Endothelial cell of umbilical vein (primary cell): ENCODE measurements around the gene NSMCE1. TPM values are rescaled to one million over a fixed set of nuclear protein-coding genes. Genes with fewer than 3 reads are reported as not detected.

Source experiments
- BruUV-seq: library from RNA; stranded (reverse); fragments of 400-500 nt; replicated peaks from 2 replicates; lab custom pipeline; 2021; lab: Mats Ljungman, UMichigan
- CTCF ChIA-PET: fragments of 300-600, 350-600 bp; sonication (Branson Sonifier 250); formaldehyde crosslinking; loops from one replicate; lab custom pipeline; 2021; ENCODE audit warnings: antibody characterized with exemption, inconsistent platforms; lab: Charles Lee
- POLR2A ChIA-PET: fragments of 300-600, 350-600 bp; sonication (Branson Sonifier 250); formaldehyde crosslinking; loops from one replicate; lab custom pipeline; 2021; ENCODE audit warnings: antibody characterized with exemption, inconsistent platforms; lab: Charles Lee
- DNase-seq: peaks from one replicate; pipeline ENCODE4 v3.0.0-alpha.2; 2011; ENCODE audit warnings: low read depth, low spot score
- FAIRE-seq: peaks from 2 replicates; lab custom pipeline; 2011; peaks lifted over from hg19 to GRCh38; lab: Jason Lieb, UNC
- H2AFZ ChIP-seq: 2 replicates; pipeline ENCODE4 v1.6.0; 2012; ENCODE audit warnings: low read depth, low read length, control low read depth, inconsistent platforms
- H3K27ac ChIP-seq: 2 replicates; pipeline ENCODE4 v1.5.1; 2011; ENCODE audit warnings: low read depth, mild to moderate bottlenecking, control low read depth, low read length, moderate library complexity; ENCODE audit not compliant: insufficient read depth
- H3K27me3 ChIP-seq, 2 experiments: 2 replicates each; pipeline versions ENCODE4 v1.6.0 to v1.6.1; 2011; ENCODE audit warnings: low read length in 2 of 2, mixed read lengths in 1 of 2; ENCODE audit not compliant: control insufficient read depth in 2 of 2, insufficient read depth in 2 of 2
- H3K36me3 ChIP-seq, 2 experiments: 2 replicates in 1 of 2; 3 replicates in 1 of 2; pipeline ENCODE4 v1.5.1; 2011; ENCODE audit warnings: low read length in 2 of 2, mild to moderate bottlenecking in 1 of 2, moderate library complexity in 1 of 2; ENCODE audit not compliant: control insufficient read depth in 2 of 2, insufficient read depth in 2 of 2; ENCODE audit errors: extremely low read depth in 1 of 2
- H3K4me1 ChIP-seq: 3 replicates; pipeline ENCODE4 v1.5.1; 2011; ENCODE audit warnings: mild to moderate bottlenecking, low read length; ENCODE audit not compliant: control insufficient read depth, insufficient read depth; ENCODE audit errors: extremely low read depth
- H3K4me2 ChIP-seq: 2 replicates; pipeline ENCODE4 v1.6.1; 2011; ENCODE audit warnings: low read length, control low read depth, mixed read lengths; ENCODE audit not compliant: insufficient read depth
- H3K4me3 ChIP-seq, 3 experiments: fragments of 200-600 bp in 1 of 3; sonication (generic), shearing (Covaris generic) in 1 of 3; replicated peaks in 1 of 3; 2 replicates each; pipeline ENCODE4 v1.5.1; 2011 to 2016; ENCODE audit warnings: control low read depth in 3 of 3, low read length in 3 of 3, mild to moderate bottlenecking in 2 of 3, inconsistent platforms in 1 of 3, low read depth in 1 of 3, moderate library complexity in 1 of 3; ENCODE audit not compliant: insufficient read depth in 1 of 3
- H3K79me2 ChIP-seq: 2 replicates; pipeline ENCODE4 v1.6.0; 2012; ENCODE audit warnings: low read length, inconsistent platforms; ENCODE audit not compliant: control insufficient read depth, insufficient read depth
- H3K9ac ChIP-seq: replicated peaks from 2 replicates; pipeline ENCODE3; 2011; ENCODE audit warnings: low read length, control low read depth; ENCODE audit not compliant: insufficient read depth; ENCODE audit errors: extremely low read depth
- H3K9me1 ChIP-seq: replicated peaks from 3 replicates; pipeline ENCODE4 v1.6.0; 2011; ENCODE audit warnings: mild to moderate bottlenecking, low read length; ENCODE audit not compliant: control insufficient read depth, insufficient read depth; ENCODE audit errors: extremely low read depth
- H3K9me3 ChIP-seq: replicated peaks from 2 replicates; pipeline ENCODE4 v1.5.1; 2012; ENCODE audit warnings: low read length, inconsistent platforms; ENCODE audit not compliant: control insufficient read depth, insufficient read depth
- H4K20me1 ChIP-seq: replicated peaks from 2 replicates; pipeline ENCODE3; 2011; ENCODE audit warnings: mild to moderate bottlenecking, low read length; ENCODE audit not compliant: control insufficient read depth, insufficient read depth; ENCODE audit errors: extremely low read depth
- EZH2 ChIP-seq: IDR thresholded peaks from 2 replicates; pipeline ENCODE4 v1.6.1; 2012; ENCODE audit warnings: borderline replicate concordance, low read depth, mild to moderate bottlenecking, moderate library complexity, low read length, inconsistent platforms; ENCODE audit not compliant: severe bottlenecking
- FOS ChIP-seq: IDR thresholded peaks from 2 replicates; pipeline ENCODE4 v1.6.1; 2011; ENCODE audit warnings: mild to moderate bottlenecking, low read length, moderate library complexity, borderline replicate concordance; ENCODE audit not compliant: insufficient read depth
- GATA2 ChIP-seq: IDR thresholded peaks from 2 replicates; pipeline ENCODE4 v1.7.0; 2011; ENCODE audit warnings: low read depth, mild to moderate bottlenecking, moderate library complexity, mixed read lengths, low read length; ENCODE audit not compliant: insufficient read length, insufficient read depth
- JUN ChIP-seq: IDR thresholded peaks from 2 replicates; pipeline ENCODE4 v1.6.1; 2011; ENCODE audit warnings: borderline replicate concordance, low read depth; ENCODE audit not compliant: insufficient read length, insufficient read depth
- MYC ChIP-seq: IDR thresholded peaks from one replicate; pipeline ENCODE4 v1.6.1; 2011; ENCODE audit warnings: mild to moderate bottlenecking, low read depth, low read length
- POLR2A ChIP-seq: IDR thresholded peaks from 2 replicates; pipeline ENCODE4 v1.6.1; 2012; ENCODE audit warnings: low read depth, mild to moderate bottlenecking, control low read depth, low read length
- POLR2AphosphoS5 ChIP-seq: IDR thresholded peaks from 2 replicates; pipeline ENCODE4 v1.6.1; 2012; ENCODE audit warnings: low read depth, mild to moderate bottlenecking, control low read depth, low read length, moderate library complexity; ENCODE audit not compliant: insufficient read depth
- dilution Hi-C: fragments of 300-500 bp; cut with MboI; formaldehyde crosslinking; loops from one replicate; pipeline ENCODE4 v1.15.0; 2019; ENCODE audit warnings: low sequenced_read_pairs; ENCODE audit not compliant: extremely low pct_ligation_motif_present
- intact Hi-C: fragments of 100-400 bp; cut with micrococcal nuclease; formaldehyde crosslinking; loops from one replicate; pipeline ENCODE4 v1.10.0; 2022
- polyA plus RNA-seq, 4 experiments: library from polyadenylated mRNA; depleted of rRNA in 3 of 4; stranded (reverse) in 3 of 4; unstranded in 1 of 4; fragments of >200 nt; gene quantifications; 2 replicates each; pipeline versions ENCODE4 v1.2.1 to v1.2.3, GENCODE V29; 2011 to 2012; ENCODE audit warnings: missing spikeins in 1 of 4
- total RNA-seq: library from RNA; stranded (reverse); gene quantifications from 2 replicates; pipeline ENCODE4 v1.2.3, GENCODE V29; 2021
- TF ChIP-seq, protein P1 (sequence below), 2 donors: IDR thresholded peaks; 1 replicate in 1 of 2; 2 replicates in 1 of 2; pipeline ENCODE4 v1.5.1; 2011; ENCODE audit warnings: low read length in 2 of 2, mild to moderate bottlenecking in 2 of 2, moderate library complexity in 2 of 2, control low read depth in 1 of 2, inconsistent platforms in 1 of 2, low read depth in 1 of 2; ENCODE audit not compliant: insufficient read depth in 1 of 2; ENCODE audit errors: extremely low read depth in 1 of 2
- TF ChIP-seq, protein P2 (sequence below): IDR thresholded peaks from 2 replicates; pipeline ENCODE4 v1.6.1; 2011; ENCODE audit not compliant: insufficient read depth, insufficient read length

The NSMCE1 gene
- total and polyA plus RNA-seq, 2 donors (not counting 3 experiments of a cell fraction or from before 2014, with no cell fraction given), result 23.8 to 42.0 TPM

DNA sequence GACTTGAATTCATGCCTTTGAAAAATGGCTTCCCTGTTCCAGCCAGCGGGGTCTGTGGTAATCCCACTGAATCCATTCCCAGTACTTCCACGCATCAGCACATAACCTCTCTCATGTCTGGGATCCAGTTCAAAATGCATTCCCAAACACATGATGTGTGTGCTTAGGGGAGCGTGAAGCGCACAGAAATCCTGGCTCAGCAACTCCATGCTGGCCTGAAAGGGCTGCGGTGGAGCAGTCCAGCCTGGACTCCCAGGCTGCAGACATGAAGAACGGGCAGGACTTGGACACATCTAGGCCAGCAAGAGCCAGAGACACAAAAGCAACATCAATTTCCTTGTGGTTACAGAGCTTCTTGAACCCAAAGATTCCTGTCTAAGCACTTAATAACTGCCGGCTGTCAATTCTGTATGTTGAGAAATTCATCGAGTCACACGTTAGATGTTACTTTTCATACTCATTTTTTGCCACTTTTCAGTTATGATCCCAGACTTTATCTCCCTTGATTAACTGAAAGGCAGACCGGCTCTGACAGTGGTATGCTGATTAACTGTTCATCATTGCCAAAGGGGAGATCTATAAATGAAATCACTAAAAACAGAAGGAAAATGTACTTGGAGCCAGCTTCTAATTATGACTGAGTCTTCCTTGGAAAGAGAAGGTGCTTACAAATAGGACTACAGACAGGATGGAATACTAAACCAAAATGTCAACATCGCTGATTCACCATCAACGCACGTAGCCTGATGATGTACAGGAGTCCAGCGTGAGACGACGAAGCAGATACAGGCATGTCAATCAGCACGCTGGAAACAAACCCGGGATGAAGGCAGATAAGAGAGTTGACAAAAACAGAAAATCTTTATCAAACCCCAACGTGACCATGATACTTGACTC, 23.0 kb downstream of the NSMCE1 start:
- Histone ChIP-seq H4K20me1 (no peaks in the 10 kb centered on the region), H3K4me2 (no peak overlapping the region), H3K4me1 (peaks cover 56% of the 10 kb centered on the region), H3K9me1 (no peaks in the 10 kb centered on the region), H3K36me3 (no peaks in the 10 kb centered on the region), H2AFZ (no peak overlapping the region), H3K27ac (no peak overlapping the region), H3K79me2 (no peaks in the 10 kb centered on the region), H3K9me3 (no peaks in the 10 kb centered on the region), H3K27me3 (no peaks in the 10 kb centered on the region), H3K9ac (no peak overlapping the region), H3K4me3 (no peak overlapping the region)
- no peak for FAIRE-seq
- DNase-seq, result no peak
- TF ChIP-seq, protein P1, sequence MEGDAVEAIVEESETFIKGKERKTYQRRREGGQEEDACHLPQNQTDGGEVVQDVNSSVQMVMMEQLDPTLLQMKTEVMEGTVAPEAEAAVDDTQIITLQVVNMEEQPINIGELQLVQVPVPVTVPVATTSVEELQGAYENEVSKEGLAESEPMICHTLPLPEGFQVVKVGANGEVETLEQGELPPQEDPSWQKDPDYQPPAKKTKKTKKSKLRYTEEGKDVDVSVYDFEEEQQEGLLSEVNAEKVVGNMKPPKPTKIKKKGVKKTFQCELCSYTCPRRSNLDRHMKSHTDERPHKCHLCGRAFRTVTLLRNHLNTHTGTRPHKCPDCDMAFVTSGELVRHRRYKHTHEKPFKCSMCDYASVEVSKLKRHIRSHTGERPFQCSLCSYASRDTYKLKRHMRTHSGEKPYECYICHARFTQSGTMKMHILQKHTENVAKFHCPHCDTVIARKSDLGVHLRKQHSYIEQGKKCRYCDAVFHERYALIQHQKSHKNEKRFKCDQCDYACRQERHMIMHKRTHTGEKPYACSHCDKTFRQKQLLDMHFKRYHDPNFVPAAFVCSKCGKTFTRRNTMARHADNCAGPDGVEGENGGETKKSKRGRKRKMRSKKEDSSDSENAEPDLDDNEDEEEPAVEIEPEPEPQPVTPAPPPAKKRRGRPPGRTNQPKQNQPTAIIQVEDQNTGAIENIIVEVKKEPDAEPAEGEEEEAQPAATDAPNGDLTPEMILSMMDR (IDR thresholded peaks at IDR 0.05; ENCODE audit: extremely low read depth in 1 of 2, insufficient read depth in 1 of 2, low read depth in 1 of 2, low read length in 2 of 2), result no peak
- no peak for TF ChIP-seq FOS
- no peak for TF ChIP-seq MYC
- TF ChIP-seq, protein P2, sequence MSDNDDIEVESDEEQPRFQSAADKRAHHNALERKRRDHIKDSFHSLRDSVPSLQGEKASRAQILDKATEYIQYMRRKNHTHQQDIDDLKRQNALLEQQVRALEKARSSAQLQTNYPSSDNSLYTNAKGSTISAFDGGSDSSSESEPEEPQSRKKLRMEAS, result no peak
- no peak for TF ChIP-seq GATA2
- TF ChIP-seq EZH2, result no peak
- no peak for TF ChIP-seq JUN
- no peak for TF ChIP-seq POLR2AphosphoS5
- TF ChIP-seq POLR2A, result no peak
- intact Hi-C loops, result no loop called here
- CTCF ChIA-PET, result interaction anchor here (3.2 kb wide), 1 partner anchor 10 kb away, joined by 18 read pairs; no protein-coding TSS in a partner anchor
- BruUV-seq, result no TSS peak
- POLR2A ChIA-PET, result no interaction called here
- dilution Hi-C loops, result no loop called here
